Endothelial cell (in vitro differentiated cells): ENCODE measurements around the gene KLHL30. TPM values are rescaled to one million over a fixed set of nuclear protein-coding genes. Genes with fewer than 3 reads are reported as not detected.

Source experiments
- DNase-seq: peaks from one replicate; pipeline ENCODE4 v3.0.0; 2021; ENCODE audit warnings: low spot score
- H3K27ac Mint-ChIP-seq: one replicate; pipeline ENCODE4 v1.8.0; 2021; ENCODE audit warnings: mixed read lengths, inconsistent platforms; ENCODE audit not compliant: unreplicated experiment
- H3K27me3 Mint-ChIP-seq: one replicate; pipeline ENCODE4 v1.8.0; 2021; ENCODE audit warnings: mild to moderate bottlenecking, moderate library complexity, mixed read lengths, inconsistent platforms; ENCODE audit not compliant: unreplicated experiment
- H3K36me3 Mint-ChIP-seq: one replicate; pipeline ENCODE4 v1.8.0; 2021; ENCODE audit warnings: mild to moderate bottlenecking, low read depth, mixed read lengths, inconsistent platforms; ENCODE audit not compliant: unreplicated experiment
- H3K4me1 Mint-ChIP-seq: one replicate; pipeline ENCODE4 v1.8.0; 2021; ENCODE audit warnings: mild to moderate bottlenecking, mixed read lengths, inconsistent platforms; ENCODE audit not compliant: unreplicated experiment
- H3K4me3 Mint-ChIP-seq: one replicate; pipeline ENCODE4 v1.8.0; 2021; ENCODE audit warnings: mild to moderate bottlenecking, mixed read lengths, inconsistent platforms; ENCODE audit not compliant: unreplicated experiment
- H3K9me3 Mint-ChIP-seq: one replicate; pipeline ENCODE4 v1.8.0; 2021; ENCODE audit warnings: mixed read lengths, inconsistent platforms; ENCODE audit not compliant: unreplicated experiment
- total RNA-seq: library from RNA; stranded (reverse); fragmentation: NEBNext Ultra II Directional; extraction: Animal tissue kit (Norgen Biotek cat#: 25700); gene quantifications from one replicate; pipeline ENCODE4 v1.2.1, GENCODE V29; 2021; ENCODE audit not compliant: unreplicated experiment
- TF ChIP-seq, protein P1 (sequence below): fragments of 200-600 bp; sonication (generic); IDR thresholded peaks from one replicate; pipeline ENCODE4 v1.5.0; 2021; ENCODE audit warnings: antibody characterized with exemption; ENCODE audit not compliant: unreplicated experiment

Gene KLHL30
- total RNA-seq, 1 donor from 2014 or later, result not detected

DNA sequence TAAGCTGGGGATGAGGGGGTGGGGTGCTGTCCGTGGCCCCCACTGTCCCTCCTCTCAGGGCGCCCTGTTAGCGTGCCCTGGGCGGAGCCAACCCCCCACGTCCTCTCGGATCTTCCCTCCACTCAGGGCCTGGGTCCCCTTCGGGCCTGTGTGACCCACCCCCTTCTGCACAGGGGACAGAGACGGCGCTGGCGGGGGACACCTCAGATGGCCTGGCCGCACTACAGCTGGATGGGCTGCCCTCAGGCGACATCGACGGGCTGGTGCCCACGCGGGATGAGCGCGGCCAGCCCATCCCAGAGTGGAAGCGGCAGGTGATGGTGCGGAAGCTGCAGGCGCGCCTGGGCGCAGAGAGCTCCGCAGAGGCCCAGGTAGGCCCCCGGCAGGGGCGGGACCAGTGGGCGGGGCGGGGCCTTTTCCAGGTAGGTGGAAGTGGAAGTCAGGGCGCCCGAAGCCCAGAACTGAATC is 9.9 kb upstream of the KLHL30 start:
- Mint-ChIP-seq H3K9me3 (no peaks in the 10 kb centered on the region), H3K27me3 (peaks cover 12% of the 10 kb centered on the region), H3K36me3 (no peaks in the 10 kb centered on the region), H3K4me3 (no peak overlapping the region), H3K4me1 (no peaks in the 10 kb centered on the region), H3K27ac (no peak overlapping the region)
- no peak for DNase-seq
- TF ChIP-seq, protein P1, sequence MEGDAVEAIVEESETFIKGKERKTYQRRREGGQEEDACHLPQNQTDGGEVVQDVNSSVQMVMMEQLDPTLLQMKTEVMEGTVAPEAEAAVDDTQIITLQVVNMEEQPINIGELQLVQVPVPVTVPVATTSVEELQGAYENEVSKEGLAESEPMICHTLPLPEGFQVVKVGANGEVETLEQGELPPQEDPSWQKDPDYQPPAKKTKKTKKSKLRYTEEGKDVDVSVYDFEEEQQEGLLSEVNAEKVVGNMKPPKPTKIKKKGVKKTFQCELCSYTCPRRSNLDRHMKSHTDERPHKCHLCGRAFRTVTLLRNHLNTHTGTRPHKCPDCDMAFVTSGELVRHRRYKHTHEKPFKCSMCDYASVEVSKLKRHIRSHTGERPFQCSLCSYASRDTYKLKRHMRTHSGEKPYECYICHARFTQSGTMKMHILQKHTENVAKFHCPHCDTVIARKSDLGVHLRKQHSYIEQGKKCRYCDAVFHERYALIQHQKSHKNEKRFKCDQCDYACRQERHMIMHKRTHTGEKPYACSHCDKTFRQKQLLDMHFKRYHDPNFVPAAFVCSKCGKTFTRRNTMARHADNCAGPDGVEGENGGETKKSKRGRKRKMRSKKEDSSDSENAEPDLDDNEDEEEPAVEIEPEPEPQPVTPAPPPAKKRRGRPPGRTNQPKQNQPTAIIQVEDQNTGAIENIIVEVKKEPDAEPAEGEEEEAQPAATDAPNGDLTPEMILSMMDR, result no peak

DNA sequence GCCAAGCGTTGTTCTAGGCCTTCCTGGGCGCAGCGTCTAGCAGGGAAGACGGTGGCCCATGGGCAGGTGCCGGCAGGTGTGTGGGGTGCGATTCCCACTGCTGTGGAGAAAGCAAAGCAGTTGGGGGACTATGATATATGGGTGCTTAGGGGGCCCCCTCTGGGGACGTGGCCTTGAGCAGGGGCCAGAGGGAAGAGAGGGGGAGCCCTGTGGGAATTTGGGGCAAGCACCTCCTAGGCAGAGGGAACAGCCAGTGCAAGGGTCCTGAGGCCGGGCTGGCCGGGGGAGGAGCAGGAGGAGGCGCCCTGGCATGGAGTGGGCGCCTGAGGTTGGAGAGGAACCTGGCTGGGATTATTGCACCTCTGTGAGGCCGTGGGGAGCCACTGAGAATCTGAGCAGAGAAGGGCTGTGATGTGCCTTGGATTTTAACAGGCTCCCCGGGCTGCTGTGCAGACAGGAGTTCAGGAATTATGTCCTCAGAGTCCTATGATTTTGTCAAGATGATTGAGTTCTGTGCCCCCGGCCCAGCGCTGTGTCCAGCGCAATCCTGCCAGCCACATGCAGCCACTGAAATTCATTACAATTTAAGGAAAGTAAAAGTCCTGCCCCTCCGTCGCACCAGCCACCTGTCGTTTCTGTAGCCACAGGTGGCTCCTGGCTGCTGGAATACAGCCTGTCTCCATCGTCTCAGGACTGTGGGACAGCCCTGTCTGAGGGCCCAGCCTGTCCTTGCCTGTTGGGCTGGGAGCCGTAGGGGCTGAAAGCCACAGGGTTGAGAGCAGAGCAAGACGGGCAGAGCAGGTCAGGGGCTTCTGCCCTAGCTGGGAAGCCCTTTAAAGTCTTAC is 9.1 kb upstream of the KLHL30 start:
- peaks cover 9% of the 10 kb centered on the region for H3K27me3 Mint-ChIP-seq
- TF ChIP-seq, protein P1, result no peak
- no peaks in the 10 kb centered on the region for H3K36me3 Mint-ChIP-seq
- H3K4me1 Mint-ChIP-seq, result no peaks in the 10 kb centered on the region
- no peak overlapping the region for H3K4me3 Mint-ChIP-seq
- no peaks in the 10 kb centered on the region for H3K9me3 Mint-ChIP-seq
- H3K27ac Mint-ChIP-seq, result no peak overlapping the region
- no peak for DNase-seq

DNA sequence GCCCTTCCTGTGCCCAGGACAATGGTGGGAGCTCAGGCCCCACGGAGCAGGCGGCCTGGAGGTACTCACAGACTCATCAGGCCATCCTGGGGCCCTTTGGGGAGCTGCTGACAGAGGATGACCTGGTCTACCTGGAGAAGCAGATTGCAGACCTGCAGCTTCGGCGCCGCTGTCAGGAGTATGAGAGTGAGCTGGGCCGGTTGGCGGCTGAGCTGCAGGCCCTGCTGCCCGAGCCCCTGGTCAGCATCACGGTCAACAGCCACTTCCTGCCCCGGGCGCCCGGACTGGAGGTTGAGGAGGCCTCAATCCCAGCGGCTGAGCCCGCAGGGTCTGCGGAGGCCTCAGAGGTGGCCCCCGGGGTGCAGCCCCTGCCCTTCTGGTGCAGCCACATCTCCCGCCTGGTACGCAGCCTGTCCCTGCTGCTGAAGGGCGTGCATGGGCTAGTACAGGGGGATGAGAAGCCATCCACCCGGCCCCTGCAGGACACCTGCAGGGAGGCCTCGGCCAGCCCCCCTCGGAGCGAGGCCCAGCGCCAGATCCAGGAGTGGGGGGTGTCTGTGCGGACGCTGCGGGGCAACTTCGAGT is 8.3 kb upstream of the KLHL30 start:
- no peaks in the 10 kb centered on the region for H3K4me1 Mint-ChIP-seq
- H3K36me3 Mint-ChIP-seq, result no peaks in the 10 kb centered on the region
- H3K27ac Mint-ChIP-seq, result no peak overlapping the region
- TF ChIP-seq, protein P1, result no peak
- H3K27me3 Mint-ChIP-seq, result peaks cover 9% of the 10 kb centered on the region
- DNase-seq, result no peak
- no peaks in the 10 kb centered on the region for H3K9me3 Mint-ChIP-seq
- H3K4me3 Mint-ChIP-seq, result no peak overlapping the region

DNA sequence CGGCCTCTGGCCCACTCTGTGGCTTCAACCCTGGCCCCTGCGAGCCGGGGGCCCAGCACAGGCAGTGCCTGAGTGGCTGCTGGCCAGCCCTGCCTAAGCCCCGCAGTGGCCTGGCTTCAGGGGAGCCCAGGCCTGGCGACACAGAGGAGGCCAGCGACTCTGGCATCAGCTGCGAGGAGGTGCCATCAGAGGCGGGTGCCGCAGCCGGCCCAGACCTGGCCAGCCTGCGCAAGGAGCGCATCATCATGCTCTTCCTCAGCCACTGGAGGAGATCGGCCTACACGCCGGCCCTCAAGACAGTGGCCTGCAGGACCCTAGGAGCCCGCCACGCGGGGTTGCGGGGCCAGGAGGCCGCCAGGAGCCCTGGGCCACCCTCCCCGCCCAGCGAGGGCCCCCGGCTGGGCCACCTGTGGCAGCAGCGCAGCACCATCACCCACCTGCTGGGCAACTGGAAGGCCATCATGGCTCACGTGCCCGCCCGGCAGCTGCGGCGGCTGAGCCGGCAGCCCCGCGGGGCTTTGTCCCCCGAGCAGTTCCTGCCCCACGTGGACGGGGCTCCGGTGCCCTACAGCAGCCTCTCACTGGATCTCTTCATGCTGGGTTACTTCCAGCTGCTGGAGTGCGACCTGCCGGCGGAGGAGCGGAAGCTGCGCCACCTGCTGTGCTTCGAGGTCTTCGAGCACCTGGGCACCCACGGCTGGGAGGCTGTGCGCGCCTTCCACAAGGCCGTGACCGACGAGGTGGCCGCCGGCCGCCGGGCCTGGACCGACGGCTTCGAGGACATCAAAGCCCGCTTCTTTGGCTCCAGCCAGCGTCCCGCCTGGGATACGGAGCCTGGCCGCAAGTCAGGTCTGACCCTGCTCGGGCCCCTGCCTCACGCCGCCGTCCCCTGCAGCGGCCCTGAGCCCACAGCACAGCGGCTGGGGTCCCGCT is 7.5 kb upstream of the KLHL30 start:
- DNase-seq, result no peak
- TF ChIP-seq, protein P1, result no peak
- no peaks in the 10 kb centered on the region for H3K4me1 Mint-ChIP-seq
- no peak overlapping the region for H3K27ac Mint-ChIP-seq
- H3K4me3 Mint-ChIP-seq, result no peak overlapping the region
- H3K36me3 Mint-ChIP-seq, result no peaks in the 10 kb centered on the region
- no peaks in the 10 kb centered on the region for H3K9me3 Mint-ChIP-seq
- H3K27me3 Mint-ChIP-seq, result peaks cover 9% of the 10 kb centered on the region
